B cell (primary cell): Measurements from ENCODE around the gene CLEC4G. TPM values are rescaled to one million over a fixed set of nuclear protein-coding genes. Genes with fewer than 3 reads are reported as not detected.

ENCODE experiments used
- ATAC-seq: fragments of 200-7000 bp; cut with Tn5 transposase; one replicate; pipeline ENCODE4 v1.10.0; 2021; ENCODE audit warnings: low read depth, mild to moderate bottlenecking, moderate number of reproducible peaks, moderate library complexity
- CTCF ChIA-PET: fragments of 350-600 bp; sonication (Branson Sonifier 250); formaldehyde crosslinking; loops from one replicate; lab custom pipeline; 2021; ENCODE audit warnings: antibody characterized with exemption, inconsistent platforms; lab: Charles Lee
- POLR2A ChIA-PET: fragments of 350-600 bp; sonication (Branson Sonifier 250); formaldehyde crosslinking; loops from one replicate; lab custom pipeline; 2021; ENCODE audit warnings: antibody characterized with exemption; lab: Charles Lee
- DNase-seq: peaks from one replicate; pipeline ENCODE4 v3.0.0; 2013
- H2AFZ ChIP-seq: 2 replicates; pipeline ENCODE4 v1.6.1; 2012; ENCODE audit warnings: mild to moderate bottlenecking, low read depth, low read length; ENCODE audit not compliant: insufficient read depth, poor library complexity, severe bottlenecking
- H3K27ac ChIP-seq, 2 donors: 1 replicate in 1 of 2; 2 replicates in 1 of 2; pipeline ENCODE4 v1.5.1; 2012 to 2013; ENCODE audit warnings: low read length in 2 of 2, mild to moderate bottlenecking in 2 of 2, moderate library complexity in 1 of 2
- H3K27me3 ChIP-seq, 4 experiments: fragments of 200-600 bp in 1 of 4; sonication (generic) in 1 of 4; replicated peaks in 1 of 4; 1 replicate in 2 of 4; 2 replicates in 2 of 4; pipeline versions ENCODE4 v1.6.1 to v1.7.0; 2013 to 2016; ENCODE audit warnings: low read length in 3 of 4, mild to moderate bottlenecking in 2 of 4, mixed read lengths in 1 of 4, moderate library complexity in 1 of 4; ENCODE audit not compliant: insufficient read depth in 4 of 4, control insufficient read depth in 3 of 4; ENCODE audit errors: control extremely low read depth in 1 of 4
- H3K36me3 ChIP-seq, 2 experiments: replicated peaks in 1 of 2; 1 replicate in 1 of 2; 2 replicates in 1 of 2; pipeline versions ENCODE4 v1.6.1 to v1.7.1; 2013; ENCODE audit warnings: low read length in 1 of 2; ENCODE audit not compliant: insufficient read depth in 2 of 2, control insufficient read depth in 1 of 2; ENCODE audit errors: control extremely low read depth in 1 of 2, extremely low read depth in 1 of 2
- H3K4me1 ChIP-seq, 2 donors: fragments of 200-600 bp in 1 of 2; sonication (generic) in 1 of 2; 1 replicate in 1 of 2; 2 replicates in 1 of 2; pipeline versions ENCODE4 v1.5.1 to v1.6.1; 2013 to 2017; ENCODE audit warnings: low read length in 2 of 2; ENCODE audit not compliant: control insufficient read depth in 2 of 2, insufficient read depth in 2 of 2
- H3K4me2 ChIP-seq: replicated peaks from 2 replicates; pipeline ENCODE3; 2012; ENCODE audit warnings: mild to moderate bottlenecking, low read depth, low read length; ENCODE audit not compliant: poor library complexity, severe bottlenecking
- H3K4me3 ChIP-seq, 5 experiments: fragments of 200-600 bp in 1 of 5; sonication (generic) in 1 of 5; 1 replicate in 3 of 5; 2 replicates in 2 of 5; pipeline versions ENCODE4 v1.5.1 to v1.7.0; 2011 to 2016; ENCODE audit warnings: low read length in 4 of 5, mild to moderate bottlenecking in 4 of 5, low read depth in 2 of 5, control low read depth in 1 of 5, moderate library complexity in 1 of 5; ENCODE audit not compliant: insufficient read depth in 1 of 5; ENCODE audit errors: control extremely low read depth in 1 of 5, extremely low read depth in 1 of 5
- H3K79me2 ChIP-seq: fragments of 200-600 bp; sonication (generic); one replicate; pipeline ENCODE4 v1.6.0; 2016; ENCODE audit warnings: low read length; ENCODE audit not compliant: control insufficient read depth, insufficient read depth
- H3K9ac ChIP-seq: fragments of 200-600 bp; sonication (generic); 2 replicates; pipeline ENCODE4 v1.6.1; 2017; ENCODE audit warnings: mild to moderate bottlenecking, low read length, moderate library complexity
- H3K9me3 ChIP-seq, 3 donors: one replicate each; pipeline versions ENCODE4 v1.6.1 to v1.7.1; 2013; ENCODE audit warnings: low read length in 2 of 3; ENCODE audit not compliant: control insufficient read depth in 2 of 3, insufficient read depth in 1 of 3; ENCODE audit errors: control extremely low read depth in 1 of 3
- H4K20me1 ChIP-seq: 2 replicates; pipeline ENCODE4 v1.6.0; 2012; ENCODE audit warnings: mild to moderate bottlenecking, low read length; ENCODE audit not compliant: insufficient read depth, control insufficient read depth, poor library complexity, severe bottlenecking
- H3K27ac Mint-ChIP-seq: one replicate; pipeline ENCODE4 v1.8.0; 2021; ENCODE audit warnings: mixed read lengths
- H3K27me3 Mint-ChIP-seq: one replicate; pipeline ENCODE4 v1.8.0; 2021; ENCODE audit warnings: mixed read lengths
- H3K4me1 Mint-ChIP-seq: one replicate; pipeline ENCODE4 v1.8.0; 2021; ENCODE audit warnings: mixed read lengths
- H3K4me3 Mint-ChIP-seq: one replicate; pipeline ENCODE4 v1.8.0; 2021; ENCODE audit warnings: mixed read lengths
- H3K9me3 Mint-ChIP-seq: one replicate; pipeline ENCODE4 v1.8.0; 2022; ENCODE audit warnings: mixed read lengths; ENCODE audit not compliant: insufficient read depth
- CTCF ChIP-seq: fragments of 200-600 bp; IDR thresholded peaks from one replicate; pipeline ENCODE4 v1.8.0; 2022; ENCODE audit warnings: antibody characterized with exemption, mild to moderate bottlenecking
- EZH2 ChIP-seq: IDR thresholded peaks from 2 replicates; pipeline ENCODE4 v1.6.1; 2012; ENCODE audit warnings: borderline replicate concordance, low read depth, mild to moderate bottlenecking, moderate library complexity, low read length; ENCODE audit not compliant: insufficient read depth, poor library complexity, severe bottlenecking
- WGBS: methylation state at CpG from one replicate; pipeline ENCODE4 v1.1.5; 2013; ENCODE audit warnings: missing lambda C conversion rate; ENCODE audit not compliant: insufficient coverage; 5-methylcytosine and 5-hydroxymethylcytosine counted together
- intact Hi-C: fragments of 100-400 bp; cut with micrococcal nuclease; formaldehyde crosslinking; loops from one replicate; pipeline ENCODE4 v1.10.0; 2022
- polyA plus RNA-seq: library from polyadenylated mRNA; depleted of rRNA; stranded (reverse); fragments of >200 nt; gene quantifications from 2 replicates; pipeline ENCODE4 v1.2.3, GENCODE V29; 2012
- total RNA-seq, 2 donors: library from RNA; stranded (reverse); fragments of 120-200 nt in 1 of 2; gene quantifications; 1 replicate in 1 of 2; 2 replicates in 1 of 2; pipeline versions ENCODE4 v1.2.3 to v1.2.4, GENCODE V29; 2013 to 2022

CLEC4G gene
- total and polyA plus RNA-seq, 2 donors (not counting 1 experiment from before 2014, with no cell fraction given): 1.3 TPM; not detected in 1

GRCh38 chr19:7681340-7682174, 50.4 kb downstream of the CLEC4G start:
- Histone ChIP-seq H3K4me2 (peak overlapping the region; percentile 94), H3K9ac (peak overlapping the region; percentile 79), H3K27me3 (peaks cover 0 to 13% (median 3%) of the 10 kb centered on the region in 4 experiments), H3K9me3 (peaks cover 0 to 4% (median 0%) of the 10 kb centered on the region in 3 donors), H2AFZ (peak overlapping the region; percentile 85), H3K4me1 (peaks cover 29 to 37% of the 10 kb centered on the region in 2 donors), H4K20me1 (peaks cover 38% of the 10 kb centered on the region), H3K27ac (peak overlapping the region; percentile 79 to 92), H3K4me3 (peak overlapping the region; percentile 35 to 98 (median 93)), H3K79me2 (peaks cover 32% of the 10 kb centered on the region), H3K36me3 (peaks cover 0 to 21% of the 10 kb centered on the region in 2 experiments)
- H3K4me3 Mint-ChIP-seq: peak overlapping the region; percentile 87
- peak overlapping the region; percentile 92 for H3K27ac Mint-ChIP-seq
- POLR2A ChIA-PET: interaction anchor here (0.6 to 1.5 kb wide), 6 partner anchors 16 to 118 kb away, joined by 4 to 15 read pairs (median 4); partner anchors contain the start of gene FCER2
- DNase-seq: peak; percentile 92
- H3K4me1 Mint-ChIP-seq: peaks cover 59% of the 10 kb centered on the region
- ATAC-seq: peak; percentile 55
- H3K27me3 Mint-ChIP-seq: peaks cover 10% of the 10 kb centered on the region
- CTCF ChIA-PET: interaction anchor here (0.5 to 5.4 kb wide), 52 partner anchors 10 to 579 kb away, joined by 3 to 145 read pairs (median 5); partner anchors contain the start of genes FCER2, MAP2K7, PET100 and RETN
- TF ChIP-seq CTCF: peak; percentile 67
- no peak for TF ChIP-seq EZH2
- intact Hi-C loops: loop anchor here (1.0 to 5.0 kb wide), 3 partner anchors 13 to 36 kb away; partner anchors contain the start of gene FCER2
- no peaks in the 10 kb centered on the region for H3K9me3 Mint-ChIP-seq
- WGBS: 12% methylated on average over 33 of the region's 43 CpGs
